ENCODE data around the gene AKAP11. TPM values are rescaled to one million over a fixed set of nuclear protein-coding genes. Genes with fewer than 3 reads are reported as not detected.

AKAP11 gene
- total and polyA plus RNA-seq, 2 experiments from 2014 or later = 4.3 to 21.6 TPM

DNA sequence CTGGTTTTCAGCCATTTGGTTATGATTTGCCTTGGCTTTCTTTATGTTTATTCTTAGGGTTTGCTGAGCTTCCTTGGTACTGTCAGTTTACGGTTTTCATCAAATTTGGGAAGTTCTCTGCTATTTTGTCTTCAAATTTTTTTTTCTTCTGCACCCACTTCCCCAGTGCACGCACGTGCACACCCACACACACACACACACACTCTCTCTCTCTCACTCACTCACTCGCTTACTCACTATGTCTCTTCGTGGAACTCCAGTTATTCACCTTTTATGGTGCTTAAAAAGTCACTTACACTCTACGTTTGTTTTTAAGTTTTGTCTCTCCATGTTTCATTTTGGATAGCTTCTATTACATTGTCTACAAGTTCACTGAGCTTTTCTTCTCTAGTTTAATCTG is 7.1 kb downstream of the AKAP11 start:
- H3K4me1 Mint-ChIP-seq = peaks cover 46% of the 10 kb centered on the region
- no peaks in the 10 kb centered on the region for H3K36me3 Mint-ChIP-seq (ENCODE audit: low read depth)
- Histone ChIP-seq H3K27ac (ENCODE audit: low read depth) (no peak overlapping the region), H2AFZ (no peak overlapping the region), H3F3A (replicated peaks; ENCODE audit: low read depth) (no peaks in the 10 kb centered on the region), H3K4me1 (ENCODE audit: insufficient read depth) (peaks cover 39% of the 10 kb centered on the region), H4K20me1 (replicated peaks; ENCODE audit: insufficient read depth) (peaks cover 2% of the 10 kb centered on the region; the same call in 1 of the 2 replicates), H3K27me3 (ENCODE audit: insufficient read depth) (no peaks in the 10 kb centered on the region), H3K4me2 (no peak overlapping the region), H3K4me3 (no peak overlapping the region), H3K36me3 (ENCODE audit: insufficient read depth) (no peaks in the 10 kb centered on the region), H3K9me2 (ENCODE audit: insufficient read depth) (no peaks in the 10 kb centered on the region), H3K79me2 (replicated peaks; ENCODE audit: insufficient read depth) (peaks cover 98% of the 10 kb centered on the region)
- H3K9me3 Mint-ChIP-seq = peaks cover 4% of the 10 kb centered on the region; the same call in 2 of the 3 replicates
- ATAC-seq (no peak), DNase-seq (ENCODE audit: low spot score) (no peak)
- TF ChIP-seq ZNF114 (CRISPR knock-in tag; IDR thresholded peaks at IDR 0.05) (no peak), CREB1 (CRISPR knock-in tag; IDR thresholded peaks at IDR 0.05; ENCODE audit: low read depth) (no peak)
- TF ChIP-seq, protein P1, sequence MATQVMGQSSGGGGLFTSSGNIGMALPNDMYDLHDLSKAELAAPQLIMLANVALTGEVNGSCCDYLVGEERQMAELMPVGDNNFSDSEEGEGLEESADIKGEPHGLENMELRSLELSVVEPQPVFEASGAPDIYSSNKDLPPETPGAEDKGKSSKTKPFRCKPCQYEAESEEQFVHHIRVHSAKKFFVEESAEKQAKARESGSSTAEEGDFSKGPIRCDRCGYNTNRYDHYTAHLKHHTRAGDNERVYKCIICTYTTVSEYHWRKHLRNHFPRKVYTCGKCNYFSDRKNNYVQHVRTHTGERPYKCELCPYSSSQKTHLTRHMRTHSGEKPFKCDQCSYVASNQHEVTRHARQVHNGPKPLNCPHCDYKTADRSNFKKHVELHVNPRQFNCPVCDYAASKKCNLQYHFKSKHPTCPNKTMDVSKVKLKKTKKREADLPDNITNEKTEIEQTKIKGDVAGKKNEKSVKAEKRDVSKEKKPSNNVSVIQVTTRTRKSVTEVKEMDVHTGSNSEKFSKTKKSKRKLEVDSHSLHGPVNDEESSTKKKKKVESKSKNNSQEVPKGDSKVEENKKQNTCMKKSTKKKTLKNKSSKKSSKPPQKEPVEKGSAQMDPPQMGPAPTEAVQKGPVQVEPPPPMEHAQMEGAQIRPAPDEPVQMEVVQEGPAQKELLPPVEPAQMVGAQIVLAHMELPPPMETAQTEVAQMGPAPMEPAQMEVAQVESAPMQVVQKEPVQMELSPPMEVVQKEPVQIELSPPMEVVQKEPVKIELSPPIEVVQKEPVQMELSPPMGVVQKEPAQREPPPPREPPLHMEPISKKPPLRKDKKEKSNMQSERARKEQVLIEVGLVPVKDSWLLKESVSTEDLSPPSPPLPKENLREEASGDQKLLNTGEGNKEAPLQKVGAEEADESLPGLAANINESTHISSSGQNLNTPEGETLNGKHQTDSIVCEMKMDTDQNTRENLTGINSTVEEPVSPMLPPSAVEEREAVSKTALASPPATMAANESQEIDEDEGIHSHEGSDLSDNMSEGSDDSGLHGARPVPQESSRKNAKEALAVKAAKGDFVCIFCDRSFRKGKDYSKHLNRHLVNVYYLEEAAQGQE (IDR thresholded peaks at IDR 0.05; ENCODE audit: unreplicated experiment) = no peak
- no peak overlapping the region for H3K4me3 Mint-ChIP-seq
- H3K27ac Mint-ChIP-seq = no peak overlapping the region
- H3K27me3 Mint-ChIP-seq (ENCODE audit: insufficient read depth, low read depth, poor library complexity) = no peaks in the 10 kb centered on the region

DNA sequence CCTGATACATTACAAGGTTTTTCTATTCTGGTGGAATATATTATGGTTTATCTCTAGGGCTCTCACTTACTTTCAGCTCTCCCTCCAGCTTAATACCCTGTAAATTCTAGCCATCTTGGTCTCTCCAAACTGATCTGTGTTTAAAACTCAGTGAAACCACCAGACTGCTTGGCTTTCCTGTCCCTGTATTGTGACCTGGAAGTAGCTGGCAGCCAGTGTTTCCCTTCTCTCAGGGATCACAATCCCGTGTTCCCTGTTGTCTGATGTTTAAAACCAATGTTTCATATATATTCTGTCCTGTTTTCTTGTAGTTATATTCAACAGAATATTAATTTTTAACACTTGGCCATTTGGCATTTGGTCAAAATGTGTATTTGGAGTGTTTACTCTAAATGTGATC is 8.0 kb downstream of the AKAP11 start:
- Histone ChIP-seq H3K9me2 (ENCODE audit: insufficient read depth) (no peaks in the 10 kb centered on the region), H3K79me2 (replicated peaks; ENCODE audit: insufficient read depth) (peaks cover 98% of the 10 kb centered on the region), H3K4me1 (ENCODE audit: insufficient read depth) (peaks cover 37% of the 10 kb centered on the region), H3K4me3 (no peak overlapping the region), H3K36me3 (ENCODE audit: insufficient read depth) (no peaks in the 10 kb centered on the region), H3K27me3 (ENCODE audit: insufficient read depth) (no peaks in the 10 kb centered on the region), H3K27ac (ENCODE audit: low read depth) (no peak overlapping the region), H4K20me1 (replicated peaks; ENCODE audit: insufficient read depth) (peaks cover 9% of the 10 kb centered on the region; the same call in 1 of the 2 replicates), H3F3A (replicated peaks; ENCODE audit: low read depth) (no peaks in the 10 kb centered on the region), H3K4me2 (no peak overlapping the region), H2AFZ (no peak overlapping the region)
- ATAC-seq = no peak
- peaks cover 49% of the 10 kb centered on the region for H3K4me1 Mint-ChIP-seq
- H3K4me3 Mint-ChIP-seq = no peak overlapping the region
- no peak for DNase-seq (ENCODE audit: low spot score)
- H3K9me3 Mint-ChIP-seq = peaks cover 4% of the 10 kb centered on the region; the same call in 2 of the 3 replicates
- H3K27ac Mint-ChIP-seq = no peak overlapping the region
- H3K36me3 Mint-ChIP-seq (ENCODE audit: low read depth) = no peaks in the 10 kb centered on the region
- H3K27me3 Mint-ChIP-seq (ENCODE audit: insufficient read depth, low read depth, poor library complexity) = no peaks in the 10 kb centered on the region
- no peak for TF ChIP-seq ZNF331 (CRISPR knock-in tag; IDR thresholded peaks at IDR 0.05; ENCODE audit: low read depth)
- TF ChIP-seq, protein P2, sequence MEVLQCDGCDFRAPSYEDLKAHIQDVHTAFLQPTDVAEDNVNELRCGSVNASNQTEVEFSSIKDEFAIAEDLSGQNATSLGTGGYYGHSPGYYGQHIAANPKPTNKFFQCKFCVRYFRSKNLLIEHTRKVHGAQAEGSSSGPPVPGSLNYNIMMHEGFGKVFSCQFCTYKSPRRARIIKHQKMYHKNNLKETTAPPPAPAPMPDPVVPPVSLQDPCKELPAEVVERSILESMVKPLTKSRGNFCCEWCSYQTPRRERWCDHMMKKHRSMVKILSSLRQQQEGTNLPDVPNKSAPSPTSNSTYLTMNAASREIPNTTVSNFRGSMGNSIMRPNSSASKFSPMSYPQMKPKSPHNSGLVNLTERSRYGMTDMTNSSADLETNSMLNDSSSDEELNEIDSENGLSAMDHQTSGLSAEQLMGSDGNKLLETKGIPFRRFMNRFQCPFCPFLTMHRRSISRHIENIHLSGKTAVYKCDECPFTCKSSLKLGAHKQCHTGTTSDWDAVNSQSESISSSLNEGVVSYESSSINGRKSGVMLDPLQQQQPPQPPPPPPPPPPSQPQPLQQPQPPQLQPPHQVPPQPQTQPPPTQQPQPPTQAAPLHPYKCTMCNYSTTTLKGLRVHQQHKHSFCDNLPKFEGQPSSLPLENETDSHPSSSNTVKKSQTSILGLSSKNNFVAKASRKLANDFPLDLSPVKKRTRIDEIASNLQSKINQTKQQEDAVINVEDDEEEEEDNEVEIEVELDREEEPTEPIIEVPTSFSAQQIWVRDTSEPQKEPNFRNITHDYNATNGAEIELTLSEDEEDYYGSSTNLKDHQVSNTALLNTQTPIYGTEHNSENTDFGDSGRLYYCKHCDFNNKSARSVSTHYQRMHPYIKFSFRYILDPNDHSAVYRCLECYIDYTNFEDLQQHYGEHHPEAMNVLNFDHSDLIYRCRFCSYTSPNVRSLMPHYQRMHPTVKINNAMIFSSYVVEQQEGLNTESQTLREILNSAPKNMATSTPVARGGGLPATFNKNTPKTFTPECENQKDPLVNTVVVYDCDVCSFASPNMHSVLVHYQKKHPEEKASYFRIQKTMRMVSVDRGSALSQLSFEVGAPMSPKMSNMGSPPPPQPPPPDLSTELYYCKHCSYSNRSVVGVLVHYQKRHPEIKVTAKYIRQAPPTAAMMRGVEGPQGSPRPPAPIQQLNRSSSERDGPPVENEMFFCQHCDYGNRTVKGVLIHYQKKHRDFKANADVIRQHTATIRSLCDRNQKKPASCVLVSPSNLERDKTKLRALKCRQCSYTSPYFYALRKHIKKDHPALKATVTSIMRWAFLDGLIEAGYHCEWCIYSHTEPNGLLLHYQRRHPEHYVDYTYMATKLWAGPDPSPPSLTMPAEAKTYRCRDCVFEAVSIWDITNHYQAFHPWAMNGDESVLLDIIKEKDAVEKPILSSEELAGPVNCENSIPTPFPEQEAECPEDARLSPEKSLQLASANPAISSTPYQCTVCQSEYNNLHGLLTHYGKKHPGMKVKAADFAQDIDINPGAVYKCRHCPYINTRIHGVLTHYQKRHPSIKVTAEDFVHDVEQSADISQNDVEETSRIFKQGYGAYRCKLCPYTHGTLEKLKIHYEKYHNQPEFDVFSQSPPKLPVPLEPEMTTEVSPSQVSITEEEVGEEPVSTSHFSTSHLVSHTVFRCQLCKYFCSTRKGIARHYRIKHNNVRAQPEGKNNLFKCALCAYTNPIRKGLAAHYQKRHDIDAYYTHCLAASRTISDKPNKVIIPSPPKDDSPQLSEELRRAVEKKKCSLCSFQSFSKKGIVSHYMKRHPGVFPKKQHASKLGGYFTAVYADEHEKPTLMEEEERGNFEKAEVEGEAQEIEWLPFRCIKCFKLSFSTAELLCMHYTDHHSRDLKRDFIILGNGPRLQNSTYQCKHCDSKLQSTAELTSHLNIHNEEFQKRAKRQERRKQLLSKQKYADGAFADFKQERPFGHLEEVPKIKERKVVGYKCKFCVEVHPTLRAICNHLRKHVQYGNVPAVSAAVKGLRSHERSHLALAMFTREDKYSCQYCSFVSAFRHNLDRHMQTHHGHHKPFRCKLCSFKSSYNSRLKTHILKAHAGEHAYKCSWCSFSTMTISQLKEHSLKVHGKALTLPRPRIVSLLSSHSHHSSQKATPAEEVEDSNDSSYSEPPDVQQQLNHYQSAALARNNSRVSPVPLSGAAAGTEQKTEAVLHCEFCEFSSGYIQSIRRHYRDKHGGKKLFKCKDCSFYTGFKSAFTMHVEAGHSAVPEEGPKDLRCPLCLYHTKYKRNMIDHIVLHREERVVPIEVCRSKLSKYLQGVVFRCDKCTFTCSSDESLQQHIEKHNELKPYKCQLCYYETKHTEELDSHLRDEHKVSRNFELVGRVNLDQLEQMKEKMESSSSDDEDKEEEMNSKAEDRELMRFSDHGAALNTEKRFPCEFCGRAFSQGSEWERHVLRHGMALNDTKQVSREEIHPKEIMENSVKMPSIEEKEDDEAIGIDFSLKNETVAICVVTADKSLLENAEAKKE (CRISPR knock-in tag; IDR thresholded peaks at IDR 0.05) = no peak
- TF ChIP-seq STAT1 (IDR thresholded peaks at IDR 0.05; ENCODE audit: unreplicated experiment) = no peak
- no peak for TF ChIP-seq JUNB (IDR thresholded peaks at IDR 0.05; ENCODE audit: unreplicated experiment)
- no peak for TF ChIP-seq POLR2AphosphoS5 (IDR thresholded peaks at IDR 0.05; ENCODE audit: low read depth)
- TF ChIP-seq NANOG (IDR thresholded peaks at IDR 0.05; ENCODE audit: borderline replicate concordance) = no peak
- no peak for TF ChIP-seq EZH2 (IDR thresholded peaks at IDR 0.05; ENCODE audit: low read depth, unreplicated experiment)
- TF ChIP-seq EZH2phosphoT487 (IDR thresholded peaks at IDR 0.05; ENCODE audit: unreplicated experiment) = no peak
- TF ChIP-seq, protein P3, sequence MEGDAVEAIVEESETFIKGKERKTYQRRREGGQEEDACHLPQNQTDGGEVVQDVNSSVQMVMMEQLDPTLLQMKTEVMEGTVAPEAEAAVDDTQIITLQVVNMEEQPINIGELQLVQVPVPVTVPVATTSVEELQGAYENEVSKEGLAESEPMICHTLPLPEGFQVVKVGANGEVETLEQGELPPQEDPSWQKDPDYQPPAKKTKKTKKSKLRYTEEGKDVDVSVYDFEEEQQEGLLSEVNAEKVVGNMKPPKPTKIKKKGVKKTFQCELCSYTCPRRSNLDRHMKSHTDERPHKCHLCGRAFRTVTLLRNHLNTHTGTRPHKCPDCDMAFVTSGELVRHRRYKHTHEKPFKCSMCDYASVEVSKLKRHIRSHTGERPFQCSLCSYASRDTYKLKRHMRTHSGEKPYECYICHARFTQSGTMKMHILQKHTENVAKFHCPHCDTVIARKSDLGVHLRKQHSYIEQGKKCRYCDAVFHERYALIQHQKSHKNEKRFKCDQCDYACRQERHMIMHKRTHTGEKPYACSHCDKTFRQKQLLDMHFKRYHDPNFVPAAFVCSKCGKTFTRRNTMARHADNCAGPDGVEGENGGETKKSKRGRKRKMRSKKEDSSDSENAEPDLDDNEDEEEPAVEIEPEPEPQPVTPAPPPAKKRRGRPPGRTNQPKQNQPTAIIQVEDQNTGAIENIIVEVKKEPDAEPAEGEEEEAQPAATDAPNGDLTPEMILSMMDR (conservative IDR thresholded peaks at IDR 0.05; ENCODE audit: low read depth in 2 of 2) = no peak
- no peak for TF ChIP-seq ZNF114 (CRISPR knock-in tag; IDR thresholded peaks at IDR 0.05)
